Osteoblast (primary cell): ENCODE data around the gene FBXO46. TPM values are rescaled to one million over a fixed set of nuclear protein-coding genes. Genes with fewer than 3 reads are reported as not detected.

Source experiments
- DNase-seq: peaks from one replicate; pipeline ENCODE4 v3.0.0; 2011; ENCODE audit warnings: low spot score, mixed read lengths; ENCODE audit not compliant: insufficient read length; ENCODE audit errors: missing footprints
- H2AFZ ChIP-seq: 2 replicates; pipeline ENCODE4 v1.6.0; 2011; ENCODE audit warnings: mild to moderate bottlenecking, low read length
- H3K27ac ChIP-seq: 2 replicates; pipeline ENCODE4 v1.5.1; 2011; ENCODE audit warnings: mild to moderate bottlenecking, low read depth, low read length, moderate library complexity
- H3K27me3 ChIP-seq: 2 replicates; pipeline ENCODE4 v1.6.0; 2012; ENCODE audit warnings: mild to moderate bottlenecking, control low read depth, inconsistent platforms, low read length, moderate library complexity; ENCODE audit not compliant: insufficient read depth
- H3K36me3 ChIP-seq: 2 replicates; pipeline ENCODE4 v1.5.1; 2011; ENCODE audit warnings: mild to moderate bottlenecking, low read length, control low read depth, moderate library complexity; ENCODE audit not compliant: insufficient read depth
- H3K4me1 ChIP-seq: 2 replicates; pipeline ENCODE4 v1.5.1; 2011; ENCODE audit warnings: mild to moderate bottlenecking, low read length, control low read depth, moderate library complexity; ENCODE audit not compliant: insufficient read depth
- H3K4me2 ChIP-seq: 2 replicates; pipeline ENCODE4 v1.6.0; 2011; ENCODE audit warnings: mild to moderate bottlenecking, low read length; ENCODE audit not compliant: insufficient read depth
- H3K4me3 ChIP-seq: fragments of 200-600 bp; sonication (generic); 3 replicates; pipeline ENCODE4 v1.5.1; 2012; ENCODE audit warnings: mild to moderate bottlenecking, low read length, inconsistent platforms; ENCODE audit not compliant: insufficient read depth
- H3K79me2 ChIP-seq: 2 replicates; pipeline ENCODE4 v1.6.0; 2012; ENCODE audit warnings: mild to moderate bottlenecking, low read length, control low read depth, inconsistent platforms; ENCODE audit not compliant: insufficient read depth
- H3K9me3 ChIP-seq: 2 replicates; pipeline ENCODE4 v1.5.1; 2011; ENCODE audit warnings: low read depth, low read length, control low read depth
- H4K20me1 ChIP-seq: 2 replicates; pipeline ENCODE4 v1.6.0; 2012; ENCODE audit warnings: mild to moderate bottlenecking, low read length, control low read depth; ENCODE audit not compliant: insufficient read depth
- CTCF ChIP-seq: IDR thresholded peaks from 2 replicates; pipeline ENCODE4 v1.5.1; 2011; ENCODE audit warnings: mild to moderate bottlenecking, low read depth, low read length, moderate library complexity; ENCODE audit errors: extremely low read depth
- total RNA-seq: library from RNA; depleted of rRNA; stranded (reverse); fragments of >200 nt; gene quantifications from 2 replicates; pipeline ENCODE4 v1.2.3, GENCODE V29; 2012

FBXO46 gene
- total RNA-seq, 1 donor, result 9.0 TPM

- peak; percentile 52 for DNase-seq
- Histone ChIP-seq H3K9me3 (no peaks in the 10 kb centered on the region), H3K27me3 (no peaks in the 10 kb centered on the region), H2AFZ (no peak overlapping the region), H3K36me3 (no peaks in the 10 kb centered on the region), H4K20me1 (peaks cover 3% of the 10 kb centered on the region), H3K79me2 (peaks cover 47% of the 10 kb centered on the region), H3K27ac (no peak overlapping the region), H3K4me1 (peaks cover 8% of the 10 kb centered on the region), H3K4me2 (no peak overlapping the region), H3K4me3 (no peak overlapping the region)
- no peak for TF ChIP-seq CTCF
These were observed 20.2 kb downstream of the FBXO46 start for GRCh38 chr19:45710356-45711130.

GRCh38 chr19:45705710-45706415, 24.8 kb downstream of the FBXO46 start:
- peaks cover 5% of the 10 kb centered on the region for H3K79me2 ChIP-seq
- no peak overlapping the region for H3K4me2 ChIP-seq
- H3K4me3 ChIP-seq, result no peak overlapping the region
- no peak overlapping the region for H3K27ac ChIP-seq
- H2AFZ ChIP-seq, result no peak overlapping the region
- no peaks in the 10 kb centered on the region for H4K20me1 ChIP-seq
- peaks cover 4% of the 10 kb centered on the region for H3K4me1 ChIP-seq
- no peaks in the 10 kb centered on the region for H3K27me3 ChIP-seq
- peaks cover 17% of the 10 kb centered on the region for H3K36me3 ChIP-seq
- TF ChIP-seq CTCF, result no peak
- no peaks in the 10 kb centered on the region for H3K9me3 ChIP-seq
- DNase-seq, result no peak

GRCh38 chr19:45705115-45705514, 25.6 kb downstream of the FBXO46 start:
- Histone ChIP-seq H3K79me2 (no peaks in the 10 kb centered on the region), H3K27me3 (no peaks in the 10 kb centered on the region), H3K27ac (no peak overlapping the region), H3K4me2 (no peak overlapping the region), H4K20me1 (no peaks in the 10 kb centered on the region), H3K4me1 (peaks cover 4% of the 10 kb centered on the region), H3K9me3 (no peaks in the 10 kb centered on the region), H3K4me3 (no peak overlapping the region), H3K36me3 (peaks cover 17% of the 10 kb centered on the region), H2AFZ (no peak overlapping the region)
- TF ChIP-seq CTCF, result no peak
- DNase-seq, result no peak

- DNase-seq, result no peak
These were observed 29.0 kb downstream of the FBXO46 start for GRCh38 chr19:45701676-45702075.

More at GRCh38 chr19:45701676-45702075, 29.0 kb downstream of the FBXO46 start:
- H3K4me3 ChIP-seq, result no peak overlapping the region
- H2AFZ ChIP-seq, result no peak overlapping the region
- no peaks in the 10 kb centered on the region for H4K20me1 ChIP-seq
- no peak overlapping the region for H3K27ac ChIP-seq
- H3K9me3 ChIP-seq, result no peaks in the 10 kb centered on the region
- H3K27me3 ChIP-seq, result no peaks in the 10 kb centered on the region
- TF ChIP-seq CTCF, result no peak
- H3K4me2 ChIP-seq, result no peak overlapping the region
- no peaks in the 10 kb centered on the region for H3K79me2 ChIP-seq
- no peaks in the 10 kb centered on the region for H3K4me1 ChIP-seq
- peaks cover 25% of the 10 kb centered on the region for H3K36me3 ChIP-seq
